ENCODE data around the gene PEDS1. TPM values are rescaled to one million over a fixed set of nuclear protein-coding genes. Genes with fewer than 3 reads are reported as not detected.

PEDS1 gene
- total and polyA plus RNA-seq, 2 of the 8 experiments (the other 6 are each of a cell fraction or from before 2014, with no cell fraction given): 28.9 to 75.9 TPM

DNA sequence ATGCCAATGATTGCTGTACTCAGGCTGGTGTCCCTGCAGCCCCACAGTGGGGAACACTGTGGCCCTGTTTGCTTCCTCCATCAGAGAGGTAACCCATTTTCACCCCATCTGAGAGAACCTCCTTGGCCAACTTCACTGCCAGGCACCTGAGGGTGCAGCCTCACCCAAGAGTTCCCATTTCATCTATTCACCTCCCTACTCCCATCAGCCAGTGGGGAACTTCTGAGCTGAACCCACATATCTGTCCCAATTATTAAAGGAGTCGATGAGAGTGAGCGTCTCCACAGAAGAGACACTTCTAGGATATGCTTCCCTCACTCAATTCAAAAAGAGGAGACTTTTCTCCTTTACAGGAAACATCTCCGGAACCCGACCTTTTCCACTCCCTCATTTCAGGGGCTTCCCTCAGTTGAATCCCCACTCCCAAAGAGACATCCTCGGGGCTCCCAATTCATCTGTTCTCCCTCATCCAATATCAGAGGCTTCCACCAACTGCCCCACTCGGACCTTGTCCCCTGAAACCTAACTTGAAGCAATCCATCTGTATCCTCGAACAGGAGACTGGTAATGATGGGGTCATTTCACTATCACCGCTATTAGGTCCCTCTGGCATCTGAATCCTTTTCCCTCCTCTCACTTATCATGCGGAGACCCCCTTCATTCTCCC is 41.6 kb downstream of the PEDS1 start:
- Histone ChIP-seq H3K14ac (ENCODE audit: insufficient read length) (no peak overlapping the region), H3K23ac (ENCODE audit: insufficient read length) (no peak overlapping the region), H3K56ac (replicated peaks; ENCODE audit: insufficient read length, low read depth, low read length) (no peak overlapping the region), H3K23me2 (ENCODE audit: low read depth, low read length) (peaks cover 10% of the 10 kb centered on the region), H4K5ac (ENCODE audit: insufficient read length, low read depth, low read length) (no peak overlapping the region), H3K4me3 (ENCODE audit: extremely low read depth in 1 of 4, insufficient read depth in 2 of 4, low read depth in 3 of 4, low read length in 4 of 4) (peak overlapping the region; percentile 60 to 94 (median 92)), H4K91ac (replicated peaks; ENCODE audit: insufficient read length, low read length) (no peak overlapping the region), H2AK5ac (ENCODE audit: low read depth, low read length) (no peak overlapping the region), H2BK12ac (ENCODE audit: low read depth, low read length) (0 out of 2 replicates have a peak overlapping the region, but pooled peaks have one; percentile 3), H3K27ac (ENCODE audit: low read depth, low read length) (peak overlapping the region; percentile 91; the same call in 1 of the 2 replicates), H3K18ac (ENCODE audit: extremely low read depth, low read length) (no peak overlapping the region), H4K20me1 (replicated peaks in 1 of 2; ENCODE audit: control insufficient read depth in 1 of 2, insufficient read depth in 2 of 2, low read length in 2 of 2) (peaks cover 12 to 26% of the 10 kb centered on the region in 2 experiments), H3K79me2 (ENCODE audit: control insufficient read depth in 1 of 2, insufficient read depth in 2 of 2, low read length in 2 of 2) (peaks cover 47 to 68% of the 10 kb centered on the region in 2 experiments), H3K36me3 (ENCODE audit: control insufficient read depth in 2 of 4, insufficient read depth in 4 of 4, low read length in 3 of 4) (peaks cover 0 to 3% (median 0%) of the 10 kb centered on the region in 4 experiments; a peak in 1 of 8 replicates), H3K9me3 (ENCODE audit: insufficient read depth in 2 of 2, low read depth in 1 of 2, low read length in 1 of 2) (no peaks in the 10 kb centered on the region), H2BK120ac (replicated peaks; ENCODE audit: low read depth, low read length) (no peak overlapping the region), H4K8ac (ENCODE audit: extremely low read depth, insufficient read depth, low read length) (no peak overlapping the region), H3K4ac (replicated peaks; ENCODE audit: insufficient read length, low read depth, low read length) (peak overlapping the region; percentile 36), H2BK20ac (ENCODE audit: low read length) (no peak overlapping the region), H3K27me3 (replicated peaks in 1 of 4; ENCODE audit: control insufficient read depth in 3 of 4, extremely low read depth in 1 of 4, insufficient read depth in 3 of 4, low read length in 3 of 4) (no peaks in the 10 kb centered on the region), H3K4me1 (replicated peaks in 1 of 4; ENCODE audit: control insufficient read depth in 3 of 4, insufficient read depth in 4 of 4, low read length in 3 of 4) (peaks cover 3 to 16% (median 9%) of the 10 kb centered on the region in 4 experiments; a peak in 6 of 7 replicates), H2BK15ac (ENCODE audit: low read length) (no peak overlapping the region), H3K9ac (replicated peaks in 1 of 4; ENCODE audit: extremely low read depth in 1 of 4, low read depth in 3 of 4, low read length in 3 of 4) (peak overlapping the region; percentile 62 to 84 (median 81); a peak in 6 of 7 replicates), H2BK5ac (ENCODE audit: low read depth, low read length) (0 out of 2 replicates have a peak overlapping the region, but pooled peaks have one; percentile 13), H3K4me2 (ENCODE audit: insufficient read depth in 1 of 2, low read depth in 2 of 2, low read length in 2 of 2) (peak overlapping the region; percentile 80 to 85), H2AFZ (ENCODE audit: low read length) (no peak overlapping the region), H3K79me1 (ENCODE audit: low read depth, low read length) (peaks cover 16% of the 10 kb centered on the region)
- POLR2A ChIA-PET (ENCODE audit: partially characterized antibody): interaction anchor here (0.7 to 8.7 kb wide), 6 partner anchors 12 to 42 kb away, joined by 3 to 87 read pairs (median 4); partner anchors contain the start of gene PEDS1
- WGBS, 2 experiments (ENCODE audit: extremely low coverage in 1 of 2, insufficient coverage in 1 of 2, insufficient read length in 1 of 2, insufficient replicate concordance in 2 of 2, low coverage in 1 of 2, low lambda C conversion rate in 2 of 2, missing lambda C conversion rate in 1 of 2): 42% methylated on average over 9 of the region's 9 CpGs; no CpG with 5 or more reads in 1 of the 2 experiments
- no peak for DNase-seq (ENCODE audit: low read depth in 1 of 2, low spot score in 2 of 2)
- CTCF ChIA-PET (ENCODE audit: partially characterized antibody): interaction anchor here (0.7 to 2.8 kb wide), 8 partner anchors 9 to 58 kb away, joined by 3 to 17 read pairs (median 4); partner anchors contain the start of gene PEDS1
- no peak for FAIRE-seq
- TF ChIP-seq, protein P1, sequence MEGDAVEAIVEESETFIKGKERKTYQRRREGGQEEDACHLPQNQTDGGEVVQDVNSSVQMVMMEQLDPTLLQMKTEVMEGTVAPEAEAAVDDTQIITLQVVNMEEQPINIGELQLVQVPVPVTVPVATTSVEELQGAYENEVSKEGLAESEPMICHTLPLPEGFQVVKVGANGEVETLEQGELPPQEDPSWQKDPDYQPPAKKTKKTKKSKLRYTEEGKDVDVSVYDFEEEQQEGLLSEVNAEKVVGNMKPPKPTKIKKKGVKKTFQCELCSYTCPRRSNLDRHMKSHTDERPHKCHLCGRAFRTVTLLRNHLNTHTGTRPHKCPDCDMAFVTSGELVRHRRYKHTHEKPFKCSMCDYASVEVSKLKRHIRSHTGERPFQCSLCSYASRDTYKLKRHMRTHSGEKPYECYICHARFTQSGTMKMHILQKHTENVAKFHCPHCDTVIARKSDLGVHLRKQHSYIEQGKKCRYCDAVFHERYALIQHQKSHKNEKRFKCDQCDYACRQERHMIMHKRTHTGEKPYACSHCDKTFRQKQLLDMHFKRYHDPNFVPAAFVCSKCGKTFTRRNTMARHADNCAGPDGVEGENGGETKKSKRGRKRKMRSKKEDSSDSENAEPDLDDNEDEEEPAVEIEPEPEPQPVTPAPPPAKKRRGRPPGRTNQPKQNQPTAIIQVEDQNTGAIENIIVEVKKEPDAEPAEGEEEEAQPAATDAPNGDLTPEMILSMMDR (IDR thresholded peaks at IDR 0.05; ENCODE audit: control extremely low read depth in 1 of 3, insufficient read depth in 1 of 3, low read depth in 1 of 3, low read length in 3 of 3): no peak
- TF ChIP-seq CHD1 (IDR thresholded peaks at IDR 0.05; ENCODE audit: low read depth, low read length) (no peak), TAF1 (IDR thresholded peaks at IDR 0.05; ENCODE audit: low read depth, low read length) (no peak), RFX5 (IDR thresholded peaks at IDR 0.05; ENCODE audit: borderline replicate concordance, low read depth, low read length) (no peak), TCF12 (IDR thresholded peaks at IDR 0.05; ENCODE audit: low read depth, low read length) (no peak), TBP (IDR thresholded peaks at IDR 0.05; ENCODE audit: low read depth, low read length) (no peak), EZH2 (IDR thresholded peaks at IDR 0.05; ENCODE audit: low read depth, low read length, severe bottlenecking) (no peak), POLR2A (IDR thresholded peaks at IDR 0.05; ENCODE audit: control extremely low read depth in 1 of 2, low read depth in 2 of 2, low read length in 2 of 2) (peak in 1 of 2 experiments; percentile 26; a peak in 1 of 3 replicates), EP300 (IDR thresholded peaks at IDR 0.05; ENCODE audit: borderline replicate concordance in 1 of 2, low read depth in 2 of 2, low read length in 2 of 2) (no peak)
